ENCODE data around the gene CCDC188. TPM values are rescaled to one million over a fixed set of nuclear protein-coding genes. Genes with fewer than 3 reads are reported as not detected.

CCDC188 gene
- total and polyA plus RNA-seq, 4 donors: not detected

DNA sequence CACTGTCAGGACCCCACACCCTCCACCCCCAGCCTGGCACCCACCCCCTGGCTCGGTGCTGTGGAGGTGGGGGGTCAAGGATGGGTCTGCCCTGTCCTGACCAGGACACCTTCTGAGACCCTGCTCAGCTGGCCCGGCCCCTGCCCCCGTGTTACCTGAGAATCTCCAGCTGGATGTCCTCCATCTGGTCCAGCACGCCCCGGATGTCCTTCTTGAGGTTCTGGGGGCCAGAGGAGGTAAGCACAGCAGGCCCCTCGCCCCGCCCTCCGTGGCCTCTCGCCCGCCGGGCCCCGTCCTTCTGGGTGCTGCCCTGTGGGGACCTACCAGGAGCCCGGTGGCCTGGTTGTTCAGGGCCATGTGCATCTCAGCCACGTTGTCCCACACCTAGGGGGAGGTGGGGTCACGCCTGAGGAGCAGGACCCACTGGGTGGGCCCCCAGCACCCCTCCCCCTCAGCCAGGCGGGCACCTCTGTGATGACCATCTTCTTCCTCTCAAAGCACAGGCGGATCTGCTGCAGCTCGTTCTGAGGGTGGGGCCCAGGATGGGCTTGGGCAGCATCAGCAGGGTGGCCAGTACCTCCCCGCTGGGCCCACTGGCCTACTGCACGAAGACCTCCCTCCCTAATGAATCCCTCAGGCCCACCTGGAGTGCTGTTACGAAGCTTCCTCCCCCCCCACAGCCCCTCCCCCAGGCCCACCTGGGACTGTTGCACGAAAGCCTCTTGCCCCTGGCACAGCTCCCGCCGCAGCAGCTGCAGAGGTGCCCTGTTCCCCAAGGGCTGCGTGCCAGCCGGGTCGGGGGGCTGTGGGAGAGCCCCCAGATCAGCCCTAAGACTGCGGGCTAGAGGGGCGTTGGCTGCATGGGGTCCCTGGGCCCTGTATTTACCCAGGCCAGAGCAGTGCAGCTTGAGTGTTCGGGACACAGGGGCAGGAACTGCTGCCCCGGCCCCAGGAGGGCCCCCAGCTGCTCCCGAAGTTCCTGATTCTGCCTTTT, 1.3 kb downstream of the CCDC188 start:
- no peaks in the 10 kb centered on the region for H3K9me3 ChIP-seq (ENCODE audit: control insufficient read depth in 4 of 4, low read length in 3 of 4)
- no peaks in the 10 kb centered on the region for H3K4me1 ChIP-seq (ENCODE audit: control insufficient read depth in 4 of 4, insufficient read depth in 4 of 4, low read length in 3 of 4)
- peaks cover 0 to 5% (median 0%) of the 10 kb centered on the region in 4 donors for H3K36me3 ChIP-seq (ENCODE audit: control insufficient read depth in 4 of 4, insufficient read depth in 3 of 4, low read depth in 1 of 4, low read length in 3 of 4)
- no peak for TF ChIP-seq FOXA2 (IDR thresholded peaks at IDR 0.05)
- TF ChIP-seq JUND (IDR thresholded peaks at IDR 0.05): no peak
- TF ChIP-seq HNF4A (conservative IDR thresholded peaks at IDR 0.05): no peak
- TF ChIP-seq, protein P1, sequence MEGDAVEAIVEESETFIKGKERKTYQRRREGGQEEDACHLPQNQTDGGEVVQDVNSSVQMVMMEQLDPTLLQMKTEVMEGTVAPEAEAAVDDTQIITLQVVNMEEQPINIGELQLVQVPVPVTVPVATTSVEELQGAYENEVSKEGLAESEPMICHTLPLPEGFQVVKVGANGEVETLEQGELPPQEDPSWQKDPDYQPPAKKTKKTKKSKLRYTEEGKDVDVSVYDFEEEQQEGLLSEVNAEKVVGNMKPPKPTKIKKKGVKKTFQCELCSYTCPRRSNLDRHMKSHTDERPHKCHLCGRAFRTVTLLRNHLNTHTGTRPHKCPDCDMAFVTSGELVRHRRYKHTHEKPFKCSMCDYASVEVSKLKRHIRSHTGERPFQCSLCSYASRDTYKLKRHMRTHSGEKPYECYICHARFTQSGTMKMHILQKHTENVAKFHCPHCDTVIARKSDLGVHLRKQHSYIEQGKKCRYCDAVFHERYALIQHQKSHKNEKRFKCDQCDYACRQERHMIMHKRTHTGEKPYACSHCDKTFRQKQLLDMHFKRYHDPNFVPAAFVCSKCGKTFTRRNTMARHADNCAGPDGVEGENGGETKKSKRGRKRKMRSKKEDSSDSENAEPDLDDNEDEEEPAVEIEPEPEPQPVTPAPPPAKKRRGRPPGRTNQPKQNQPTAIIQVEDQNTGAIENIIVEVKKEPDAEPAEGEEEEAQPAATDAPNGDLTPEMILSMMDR (IDR thresholded peaks at IDR 0.05; ENCODE audit: low read depth, low read length, missing input control): no peak
- TF ChIP-seq, protein P2, sequence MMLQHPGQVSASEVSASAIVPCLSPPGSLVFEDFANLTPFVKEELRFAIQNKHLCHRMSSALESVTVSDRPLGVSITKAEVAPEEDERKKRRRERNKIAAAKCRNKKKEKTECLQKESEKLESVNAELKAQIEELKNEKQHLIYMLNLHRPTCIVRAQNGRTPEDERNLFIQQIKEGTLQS (IDR thresholded peaks at IDR 0.05): no peak
- TF ChIP-seq EGR1 (IDR thresholded peaks at IDR 0.05; ENCODE audit: low read depth in 2 of 2): no peak
- TF ChIP-seq, protein P3, sequence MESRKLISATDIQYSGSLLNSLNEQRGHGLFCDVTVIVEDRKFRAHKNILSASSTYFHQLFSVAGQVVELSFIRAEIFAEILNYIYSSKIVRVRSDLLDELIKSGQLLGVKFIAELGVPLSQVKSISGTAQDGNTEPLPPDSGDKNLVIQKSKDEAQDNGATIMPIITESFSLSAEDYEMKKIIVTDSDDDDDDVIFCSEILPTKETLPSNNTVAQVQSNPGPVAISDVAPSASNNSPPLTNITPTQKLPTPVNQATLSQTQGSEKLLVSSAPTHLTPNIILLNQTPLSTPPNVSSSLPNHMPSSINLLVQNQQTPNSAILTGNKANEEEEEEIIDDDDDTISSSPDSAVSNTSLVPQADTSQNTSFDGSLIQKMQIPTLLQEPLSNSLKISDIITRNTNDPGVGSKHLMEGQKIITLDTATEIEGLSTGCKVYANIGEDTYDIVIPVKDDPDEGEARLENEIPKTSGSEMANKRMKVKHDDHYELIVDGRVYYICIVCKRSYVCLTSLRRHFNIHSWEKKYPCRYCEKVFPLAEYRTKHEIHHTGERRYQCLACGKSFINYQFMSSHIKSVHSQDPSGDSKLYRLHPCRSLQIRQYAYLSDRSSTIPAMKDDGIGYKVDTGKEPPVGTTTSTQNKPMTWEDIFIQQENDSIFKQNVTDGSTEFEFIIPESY (IDR thresholded peaks at IDR 0.05): no peak
- TF ChIP-seq, protein P4, sequence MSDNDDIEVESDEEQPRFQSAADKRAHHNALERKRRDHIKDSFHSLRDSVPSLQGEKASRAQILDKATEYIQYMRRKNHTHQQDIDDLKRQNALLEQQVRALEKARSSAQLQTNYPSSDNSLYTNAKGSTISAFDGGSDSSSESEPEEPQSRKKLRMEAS (IDR thresholded peaks at IDR 0.05): no peak
- no peak for TF ChIP-seq FOXA1 (IDR thresholded peaks at IDR 0.05)
- TF ChIP-seq YY1 (IDR thresholded peaks at IDR 0.05): no peak
- TF ChIP-seq NR2F2 (IDR thresholded peaks at IDR 0.05): no peak
- TF ChIP-seq SP1 (IDR thresholded peaks at IDR 0.05): no peak
- no peak for TF ChIP-seq TAF1 (conservative IDR thresholded peaks at IDR 0.05)
- TF ChIP-seq GABPA (IDR thresholded peaks at IDR 0.05 in 1 of 2, conservative IDR thresholded peaks at IDR 0.05 in 1 of 2): no peak
- no peak for TF ChIP-seq HNF4G (IDR thresholded peaks at IDR 0.05)
- TF ChIP-seq RXRA (IDR thresholded peaks at IDR 0.05): no peak
- no peak for TF ChIP-seq RAD21 (IDR thresholded peaks at IDR 0.05)
- TF ChIP-seq, protein P5, sequence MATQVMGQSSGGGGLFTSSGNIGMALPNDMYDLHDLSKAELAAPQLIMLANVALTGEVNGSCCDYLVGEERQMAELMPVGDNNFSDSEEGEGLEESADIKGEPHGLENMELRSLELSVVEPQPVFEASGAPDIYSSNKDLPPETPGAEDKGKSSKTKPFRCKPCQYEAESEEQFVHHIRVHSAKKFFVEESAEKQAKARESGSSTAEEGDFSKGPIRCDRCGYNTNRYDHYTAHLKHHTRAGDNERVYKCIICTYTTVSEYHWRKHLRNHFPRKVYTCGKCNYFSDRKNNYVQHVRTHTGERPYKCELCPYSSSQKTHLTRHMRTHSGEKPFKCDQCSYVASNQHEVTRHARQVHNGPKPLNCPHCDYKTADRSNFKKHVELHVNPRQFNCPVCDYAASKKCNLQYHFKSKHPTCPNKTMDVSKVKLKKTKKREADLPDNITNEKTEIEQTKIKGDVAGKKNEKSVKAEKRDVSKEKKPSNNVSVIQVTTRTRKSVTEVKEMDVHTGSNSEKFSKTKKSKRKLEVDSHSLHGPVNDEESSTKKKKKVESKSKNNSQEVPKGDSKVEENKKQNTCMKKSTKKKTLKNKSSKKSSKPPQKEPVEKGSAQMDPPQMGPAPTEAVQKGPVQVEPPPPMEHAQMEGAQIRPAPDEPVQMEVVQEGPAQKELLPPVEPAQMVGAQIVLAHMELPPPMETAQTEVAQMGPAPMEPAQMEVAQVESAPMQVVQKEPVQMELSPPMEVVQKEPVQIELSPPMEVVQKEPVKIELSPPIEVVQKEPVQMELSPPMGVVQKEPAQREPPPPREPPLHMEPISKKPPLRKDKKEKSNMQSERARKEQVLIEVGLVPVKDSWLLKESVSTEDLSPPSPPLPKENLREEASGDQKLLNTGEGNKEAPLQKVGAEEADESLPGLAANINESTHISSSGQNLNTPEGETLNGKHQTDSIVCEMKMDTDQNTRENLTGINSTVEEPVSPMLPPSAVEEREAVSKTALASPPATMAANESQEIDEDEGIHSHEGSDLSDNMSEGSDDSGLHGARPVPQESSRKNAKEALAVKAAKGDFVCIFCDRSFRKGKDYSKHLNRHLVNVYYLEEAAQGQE (IDR thresholded peaks at IDR 0.05): no peak
- 80% methylated on average over 32 of the region's 32 CpGs for WGBS
- no peaks in the 10 kb centered on the region for H3K27me3 ChIP-seq (ENCODE audit: control insufficient read depth in 4 of 4, insufficient read depth in 4 of 4, low read length in 3 of 4)
- no peak overlapping the region for H3K9ac ChIP-seq (ENCODE audit: low read depth in 1 of 2, low read length in 2 of 2)
- DNase-seq (ENCODE audit: low spot score): no peak
- H3K27ac ChIP-seq (ENCODE audit: low read depth in 1 of 2, low read length in 2 of 2): no peak overlapping the region
- H3K4me3 ChIP-seq (ENCODE audit: low read depth in 1 of 3, low read length in 3 of 3): no peak overlapping the region

Measured in liver (tissue), 9 donors.